HUES48 (cell line): ENCODE results near the gene NMT2.

Experiments used
- H3K27ac ChIP-seq: one replicate; pipeline ENCODE4 v1.7.0; 2013; ENCODE audit warnings: low read depth, low read length, inconsistent platforms
- H3K27me3 ChIP-seq: 2 replicates; pipeline ENCODE4 v1.6.1; 2013; ENCODE audit warnings: mild to moderate bottlenecking, low read length; ENCODE audit not compliant: control insufficient read depth, insufficient read depth
- H3K36me3 ChIP-seq: 2 replicates; pipeline ENCODE4 v1.6.1; 2013; ENCODE audit warnings: low read length; ENCODE audit not compliant: control insufficient read depth, insufficient read depth
- H3K4me1 ChIP-seq: 2 replicates; pipeline ENCODE4 v1.6.1; 2013; ENCODE audit warnings: mild to moderate bottlenecking, low read length; ENCODE audit not compliant: control insufficient read depth, insufficient read depth
- H3K4me3 ChIP-seq: 2 replicates; pipeline ENCODE4 v1.5.1; 2013; ENCODE audit warnings: mild to moderate bottlenecking, low read depth, low read length
- H3K9ac ChIP-seq: 2 replicates; pipeline ENCODE4 v1.6.1; 2013; ENCODE audit warnings: mild to moderate bottlenecking, low read depth, low read length, moderate library complexity
- H3K9me3 ChIP-seq: 2 replicates; pipeline ENCODE4 v1.6.1; 2013; ENCODE audit warnings: low read length; ENCODE audit not compliant: control insufficient read depth, insufficient read depth

The NMT2 gene

GRCh38 chr10:15140698-15141097, 27.8 kb downstream of the NMT2 start:
- Histone ChIP-seq H3K27ac (no peak overlapping the region), H3K4me1 (0 out of 2 replicates have a peak, but pooled peaks cover 6% of the 10 kb centered on the region), H3K36me3 (no peaks in the 10 kb centered on the region), H3K9ac (no peak overlapping the region), H3K27me3 (no peaks in the 10 kb centered on the region), H3K9me3 (no peaks in the 10 kb centered on the region), H3K4me3 (no peak overlapping the region)

DNA sequence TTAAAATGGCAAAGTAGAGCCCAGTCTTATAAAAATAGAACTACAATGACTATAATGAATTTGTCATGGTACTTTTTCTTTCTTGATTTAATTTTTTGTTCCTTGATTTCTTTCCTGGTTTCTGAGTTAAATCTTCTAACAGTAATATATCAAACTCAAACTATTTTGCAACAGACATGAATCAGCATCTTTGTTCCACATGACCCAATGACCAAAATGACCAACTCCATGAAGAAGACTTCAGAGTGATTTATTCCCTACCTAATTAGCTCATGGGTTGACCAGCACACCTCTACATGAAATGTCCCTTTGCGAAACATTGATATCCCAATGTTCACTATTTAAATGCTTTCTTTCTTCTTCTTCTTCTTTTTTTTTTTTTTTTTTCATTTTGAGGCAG, 30.9 kb downstream of the NMT2 start:
- Histone ChIP-seq H3K4me3 (no peak overlapping the region), H3K27ac (no peak overlapping the region), H3K27me3 (no peaks in the 10 kb centered on the region), H3K36me3 (peaks cover 25% of the 10 kb centered on the region), H3K9me3 (no peaks in the 10 kb centered on the region), H3K4me1 (0 out of 2 replicates have a peak, but pooled peaks cover 6% of the 10 kb centered on the region), H3K9ac (no peak overlapping the region)

GRCh38 chr10:15137036-15137359, 31.5 kb downstream of the NMT2 start:
- H3K9ac ChIP-seq: no peak overlapping the region
- no peaks in the 10 kb centered on the region for H3K27me3 ChIP-seq
- H3K4me1 ChIP-seq: 0 out of 2 replicates have a peak, but pooled peaks cover 6% of the 10 kb centered on the region
- no peak overlapping the region for H3K27ac ChIP-seq
- no peaks in the 10 kb centered on the region for H3K9me3 ChIP-seq
- peaks cover 31% of the 10 kb centered on the region for H3K36me3 ChIP-seq
- no peak overlapping the region for H3K4me3 ChIP-seq

- Histone ChIP-seq H3K4me1 (0 out of 2 replicates have a peak, but pooled peaks cover 6% of the 10 kb centered on the region), H3K4me3 (no peak overlapping the region), H3K36me3 (peaks cover 33% of the 10 kb centered on the region), H3K27ac (no peak overlapping the region), H3K9me3 (no peaks in the 10 kb centered on the region), H3K9ac (no peak overlapping the region), H3K27me3 (no peaks in the 10 kb centered on the region)
Observed at GRCh38 chr10:15136129-15137035, 32.1 kb downstream of the NMT2 start.

- H3K27me3 ChIP-seq: no peaks in the 10 kb centered on the region
- H3K9ac ChIP-seq: no peak overlapping the region
- no peaks in the 10 kb centered on the region for H3K9me3 ChIP-seq
- no peak overlapping the region for H3K27ac ChIP-seq
- no peak overlapping the region for H3K4me3 ChIP-seq
- peaks cover 53% of the 10 kb centered on the region for H3K36me3 ChIP-seq
- H3K4me1 ChIP-seq: no peaks in the 10 kb centered on the region
Observed at GRCh38 chr10:15131330-15131729, 37.2 kb downstream of the NMT2 start.

GRCh38 chr10:15124908-15125307, 43.6 kb downstream of the NMT2 start:
- H3K27ac ChIP-seq: no peak overlapping the region
- no peaks in the 10 kb centered on the region for H3K9me3 ChIP-seq
- peaks cover 32% of the 10 kb centered on the region for H3K36me3 ChIP-seq
- H3K9ac ChIP-seq: no peak overlapping the region
- H3K27me3 ChIP-seq: no peaks in the 10 kb centered on the region
- no peak overlapping the region for H3K4me3 ChIP-seq
- no peaks in the 10 kb centered on the region for H3K4me1 ChIP-seq

- no peaks in the 10 kb centered on the region for H3K4me1 ChIP-seq
- H3K27me3 ChIP-seq: no peaks in the 10 kb centered on the region
- H3K4me3 ChIP-seq: no peak overlapping the region
- H3K36me3 ChIP-seq: peaks cover 29% of the 10 kb centered on the region
- H3K9ac ChIP-seq: no peak overlapping the region
- no peaks in the 10 kb centered on the region for H3K9me3 ChIP-seq
- no peak overlapping the region for H3K27ac ChIP-seq
Observed at GRCh38 chr10:15124190-15124589, 44.3 kb downstream of the NMT2 start.

DNA sequence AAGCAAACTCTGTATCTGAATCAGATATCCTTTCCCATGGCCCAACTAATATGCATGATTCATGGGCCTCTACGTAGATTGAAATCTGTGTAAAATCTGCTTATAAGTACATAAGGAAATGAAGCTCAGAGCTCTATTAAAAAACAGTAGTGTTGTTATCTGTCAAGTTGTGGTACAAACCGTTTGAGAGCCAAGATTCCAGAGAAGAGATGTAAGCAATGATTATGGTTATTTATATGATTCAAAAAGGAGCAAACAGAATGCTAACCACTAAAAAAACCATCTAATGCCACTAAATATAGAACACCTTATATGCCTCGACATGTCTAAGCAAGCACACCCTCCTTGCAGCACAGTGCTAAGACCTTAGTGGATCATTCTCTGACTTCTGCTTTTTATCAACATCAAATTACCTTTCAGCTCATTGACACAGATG, 44.7 kb downstream of the NMT2 start:
- Histone ChIP-seq H3K27me3 (no peaks in the 10 kb centered on the region), H3K27ac (no peak overlapping the region), H3K9ac (no peak overlapping the region), H3K36me3 (peaks cover 31% of the 10 kb centered on the region), H3K4me3 (no peak overlapping the region), H3K4me1 (no peaks in the 10 kb centered on the region), H3K9me3 (no peaks in the 10 kb centered on the region)

DNA sequence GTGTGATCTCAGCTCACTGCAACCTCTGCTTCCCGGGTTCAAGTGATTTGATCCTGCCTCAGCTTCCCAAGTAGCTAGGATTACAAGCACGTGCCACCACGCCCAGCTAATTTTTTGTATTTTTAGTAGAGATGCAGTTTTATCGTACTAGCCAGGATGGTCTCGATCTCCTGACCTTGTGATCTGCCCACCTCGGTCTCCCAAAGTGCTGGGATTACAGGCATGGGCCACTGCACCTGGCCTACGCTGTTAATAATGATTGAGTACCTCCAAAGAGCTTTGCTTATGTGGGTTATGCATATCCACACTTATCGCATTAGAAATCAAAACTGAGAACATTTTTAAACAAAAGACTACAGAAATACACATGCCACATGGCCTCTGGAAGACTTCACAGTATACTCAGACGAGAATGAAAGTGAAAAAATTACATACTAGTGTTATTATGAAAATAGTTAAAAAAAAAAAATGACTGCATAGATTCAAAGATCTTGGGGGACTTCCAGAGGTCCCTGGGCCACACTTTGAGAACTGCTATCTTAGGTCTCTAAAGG, 45.9 kb downstream of the NMT2 start:
- H3K36me3 ChIP-seq: peaks cover 25% of the 10 kb centered on the region
- no peaks in the 10 kb centered on the region for H3K4me1 ChIP-seq
- no peak overlapping the region for H3K27ac ChIP-seq
- no peak overlapping the region for H3K9ac ChIP-seq
- H3K9me3 ChIP-seq: no peaks in the 10 kb centered on the region
- no peaks in the 10 kb centered on the region for H3K27me3 ChIP-seq
- H3K4me3 ChIP-seq: no peak overlapping the region

GRCh38 chr10:15121707-15122106, 46.8 kb downstream of the NMT2 start:
- H3K9me3 ChIP-seq: no peaks in the 10 kb centered on the region
- no peak overlapping the region for H3K9ac ChIP-seq
- no peaks in the 10 kb centered on the region for H3K27me3 ChIP-seq
- peaks cover 24% of the 10 kb centered on the region for H3K36me3 ChIP-seq
- no peak overlapping the region for H3K4me3 ChIP-seq
- H3K27ac ChIP-seq: no peak overlapping the region
- H3K4me1 ChIP-seq: no peaks in the 10 kb centered on the region

DNA sequence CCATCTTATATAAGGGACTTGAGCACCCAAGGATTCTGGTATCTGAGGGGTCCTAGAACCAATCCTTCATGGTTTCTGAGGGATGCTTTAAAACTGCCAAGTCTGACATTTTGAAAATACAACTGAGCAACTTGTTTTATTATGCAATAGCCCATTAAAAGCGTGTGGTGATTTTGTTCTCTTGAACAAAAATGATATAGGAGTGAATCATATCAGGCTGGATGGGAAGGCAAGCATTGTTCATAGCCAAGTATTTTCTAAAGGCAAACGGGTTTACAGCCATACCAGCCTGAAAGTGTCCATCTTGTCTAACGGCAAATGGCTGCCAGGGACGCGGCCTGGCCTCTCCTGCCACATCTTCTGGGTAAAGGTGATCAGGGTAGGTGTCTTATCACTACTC, 48.0 kb downstream of the NMT2 start:
- H3K4me3 ChIP-seq: no peak overlapping the region
- no peaks in the 10 kb centered on the region for H3K9me3 ChIP-seq
- H3K36me3 ChIP-seq: peaks cover 22% of the 10 kb centered on the region
- H3K27ac ChIP-seq: no peak overlapping the region
- no peaks in the 10 kb centered on the region for H3K4me1 ChIP-seq
- no peak overlapping the region for H3K9ac ChIP-seq
- no peaks in the 10 kb centered on the region for H3K27me3 ChIP-seq
